OCI-LY3 (cell line): ENCODE measurements around the gene MRAS.

Experiments used
- H2AFZ ChIP-seq: fragments of 200-600, 300-600 bp; shearing (Covaris generic); 2 replicates; pipeline ENCODE4 v1.6.0; 2014; ENCODE audit warnings: antibody characterized with exemption, low read depth, low read length
- H3K27ac ChIP-seq: fragments of 200-600, 300-600 bp; sonication (generic); 2 replicates; pipeline ENCODE4 v1.5.1; 2014; ENCODE audit warnings: mild to moderate bottlenecking, low read length, moderate library complexity, mixed read lengths
- H3K27me3 ChIP-seq: fragments of 200-600, 300-600 bp; sonication (generic); 2 replicates; pipeline ENCODE4 v1.6.1; 2014; ENCODE audit warnings: low read depth, low read length, mixed read lengths
- H3K36me3 ChIP-seq: fragments of 200-600, 300-600 bp; sonication (generic); replicated peaks from 2 replicates; pipeline ENCODE3; 2014; ENCODE audit warnings: low read depth, low read length, mixed read lengths
- H3K4me1 ChIP-seq: fragments of 300-600, 200-600 bp; sonication (generic); 2 replicates; pipeline ENCODE4 v1.6.1; 2014; ENCODE audit warnings: low read length, mixed read lengths
- H3K4me2 ChIP-seq: fragments of 200-600, 300-600 bp; sonication (generic); 2 replicates; pipeline ENCODE4 v1.6.1; 2014; ENCODE audit warnings: low read length, mixed read lengths
- H3K4me3 ChIP-seq: fragments of 300-600, 200-600 bp; sonication (generic); 2 replicates; pipeline ENCODE4 v1.5.1; 2014; ENCODE audit warnings: antibody characterized with exemption, mild to moderate bottlenecking, low read length, moderate library complexity
- H3K79me2 ChIP-seq: fragments of 300-600, 200-600 bp; shearing (Covaris generic); 2 replicates; pipeline ENCODE4 v1.6.1; 2014; ENCODE audit warnings: mild to moderate bottlenecking, low read length, mixed read lengths
- H3K9ac ChIP-seq: fragments of 300-600, 200-600 bp; shearing (Covaris generic); 2 replicates; pipeline ENCODE4 v1.6.0; 2014; ENCODE audit warnings: mild to moderate bottlenecking, low read length, moderate library complexity
- H3K9me3 ChIP-seq: fragments of 200-600, 300-600 bp; shearing (Covaris generic); 2 replicates; pipeline ENCODE4 v1.6.1; 2014; ENCODE audit warnings: low read length, mixed read lengths; ENCODE audit not compliant: insufficient read depth
- H4K20me1 ChIP-seq: fragments of 200-600, 300-600 bp; sonication (generic); 2 replicates; pipeline ENCODE4 v1.6.1; 2016; ENCODE audit warnings: low read length, mixed read lengths; ENCODE audit not compliant: insufficient read depth
- EZH2phosphoT487 ChIP-seq: fragments of 200-600 bp; shearing (Covaris generic); IDR thresholded peaks from 2 replicates; pipeline ENCODE4 v1.6.1; 2018; ENCODE audit warnings: antibody characterized with exemption, mixed run types, low read depth
- TF ChIP-seq, protein P1 (sequence below): fragments of 200-600, 300-600 bp; sonication (generic); IDR thresholded peaks from 2 replicates; pipeline ENCODE4 v1.5.1; 2014; ENCODE audit warnings: antibody characterized with exemption, low read length, low read depth

MRAS gene

DNA sequence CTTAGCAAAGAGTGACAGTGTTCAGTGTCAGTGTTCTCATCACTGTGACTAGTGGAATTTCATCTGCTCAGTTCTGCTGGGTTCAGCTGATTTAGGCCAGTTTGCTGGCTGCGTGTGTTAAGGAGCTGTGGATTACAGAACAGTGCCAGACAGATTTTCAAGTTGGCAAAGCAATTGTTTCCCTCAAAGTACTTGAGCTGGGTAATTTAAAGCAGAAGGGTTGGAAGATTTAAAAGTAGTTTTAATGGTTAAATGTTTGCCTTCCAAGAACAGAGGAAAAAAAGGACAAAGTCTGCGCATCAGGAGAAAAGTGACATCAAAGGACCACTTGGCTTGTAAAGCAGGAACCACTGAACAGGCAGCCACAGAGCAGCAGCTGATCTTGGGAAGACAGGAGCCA, 94.7 kb downstream of the MRAS start:
- H3K79me2 ChIP-seq = no peaks in the 10 kb centered on the region
- no peak for TF ChIP-seq EZH2phosphoT487
- TF ChIP-seq, protein P1, sequence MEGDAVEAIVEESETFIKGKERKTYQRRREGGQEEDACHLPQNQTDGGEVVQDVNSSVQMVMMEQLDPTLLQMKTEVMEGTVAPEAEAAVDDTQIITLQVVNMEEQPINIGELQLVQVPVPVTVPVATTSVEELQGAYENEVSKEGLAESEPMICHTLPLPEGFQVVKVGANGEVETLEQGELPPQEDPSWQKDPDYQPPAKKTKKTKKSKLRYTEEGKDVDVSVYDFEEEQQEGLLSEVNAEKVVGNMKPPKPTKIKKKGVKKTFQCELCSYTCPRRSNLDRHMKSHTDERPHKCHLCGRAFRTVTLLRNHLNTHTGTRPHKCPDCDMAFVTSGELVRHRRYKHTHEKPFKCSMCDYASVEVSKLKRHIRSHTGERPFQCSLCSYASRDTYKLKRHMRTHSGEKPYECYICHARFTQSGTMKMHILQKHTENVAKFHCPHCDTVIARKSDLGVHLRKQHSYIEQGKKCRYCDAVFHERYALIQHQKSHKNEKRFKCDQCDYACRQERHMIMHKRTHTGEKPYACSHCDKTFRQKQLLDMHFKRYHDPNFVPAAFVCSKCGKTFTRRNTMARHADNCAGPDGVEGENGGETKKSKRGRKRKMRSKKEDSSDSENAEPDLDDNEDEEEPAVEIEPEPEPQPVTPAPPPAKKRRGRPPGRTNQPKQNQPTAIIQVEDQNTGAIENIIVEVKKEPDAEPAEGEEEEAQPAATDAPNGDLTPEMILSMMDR = no peak
- H3K4me3 ChIP-seq = no peak overlapping the region
- H4K20me1 ChIP-seq = no peaks in the 10 kb centered on the region
- H3K27me3 ChIP-seq = no peaks in the 10 kb centered on the region
- H3K9me3 ChIP-seq = no peaks in the 10 kb centered on the region
- H2AFZ ChIP-seq = no peak overlapping the region
- H3K27ac ChIP-seq = no peak overlapping the region
- H3K36me3 ChIP-seq = no peaks in the 10 kb centered on the region
- no peak overlapping the region for H3K9ac ChIP-seq
- H3K4me1 ChIP-seq = no peaks in the 10 kb centered on the region
- H3K4me2 ChIP-seq = no peak overlapping the region

DNA sequence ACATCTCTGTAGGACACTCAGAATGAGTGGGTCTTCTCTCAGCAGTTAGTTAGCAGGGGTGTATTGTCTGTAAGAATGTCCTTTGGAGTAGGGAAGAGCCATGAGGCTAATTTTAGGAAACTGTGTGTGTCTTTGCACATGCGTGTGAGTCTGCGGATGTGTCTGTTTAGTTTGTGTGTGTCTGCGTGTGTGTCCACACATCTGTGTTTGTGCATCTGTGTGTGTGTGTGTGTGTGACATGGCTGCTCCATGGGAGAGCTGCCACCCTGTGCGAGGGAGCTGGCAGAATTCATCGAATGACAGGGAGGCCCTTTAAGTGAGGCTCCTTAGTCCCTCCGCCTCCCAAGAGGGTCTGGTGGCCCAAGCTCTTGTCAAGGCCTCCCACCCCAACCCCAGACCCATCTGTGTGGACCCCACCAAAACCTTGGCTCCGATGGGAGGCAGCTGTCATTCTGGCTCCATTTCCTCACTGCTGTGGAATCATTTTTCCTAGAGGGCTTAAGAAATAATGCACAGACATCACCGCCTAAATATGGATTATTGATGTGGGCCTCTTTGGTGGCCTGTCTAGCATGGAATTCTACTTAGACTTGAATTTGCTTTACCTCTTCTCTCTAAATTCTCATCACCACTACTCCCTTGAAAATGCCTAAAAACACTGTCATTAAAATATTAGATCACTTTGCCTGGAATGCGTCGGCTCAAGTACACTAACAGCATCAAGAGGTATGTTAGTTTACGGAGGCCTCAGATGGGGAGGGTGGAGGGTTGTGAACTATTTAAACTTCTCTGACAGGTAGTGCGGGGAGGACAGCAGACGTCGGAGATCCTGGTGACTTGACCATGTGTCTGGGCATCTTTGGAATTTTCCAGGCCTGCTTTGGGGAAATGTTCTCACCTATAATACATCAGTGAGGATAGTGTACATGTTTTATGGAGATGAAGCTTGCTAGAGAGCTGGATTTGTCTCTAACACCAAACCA, 95.4 kb downstream of the MRAS start:
- no peaks in the 10 kb centered on the region for H3K4me1 ChIP-seq
- TF ChIP-seq, protein P1 = no peak
- TF ChIP-seq EZH2phosphoT487 = no peak
- H3K79me2 ChIP-seq = no peaks in the 10 kb centered on the region
- H3K9me3 ChIP-seq = no peaks in the 10 kb centered on the region
- no peak overlapping the region for H3K4me3 ChIP-seq
- no peaks in the 10 kb centered on the region for H3K27me3 ChIP-seq
- no peaks in the 10 kb centered on the region for H4K20me1 ChIP-seq
- no peak overlapping the region for H3K4me2 ChIP-seq
- H3K27ac ChIP-seq = no peak overlapping the region
- no peaks in the 10 kb centered on the region for H3K36me3 ChIP-seq
- H2AFZ ChIP-seq = no peak overlapping the region
- no peak overlapping the region for H3K9ac ChIP-seq

DNA sequence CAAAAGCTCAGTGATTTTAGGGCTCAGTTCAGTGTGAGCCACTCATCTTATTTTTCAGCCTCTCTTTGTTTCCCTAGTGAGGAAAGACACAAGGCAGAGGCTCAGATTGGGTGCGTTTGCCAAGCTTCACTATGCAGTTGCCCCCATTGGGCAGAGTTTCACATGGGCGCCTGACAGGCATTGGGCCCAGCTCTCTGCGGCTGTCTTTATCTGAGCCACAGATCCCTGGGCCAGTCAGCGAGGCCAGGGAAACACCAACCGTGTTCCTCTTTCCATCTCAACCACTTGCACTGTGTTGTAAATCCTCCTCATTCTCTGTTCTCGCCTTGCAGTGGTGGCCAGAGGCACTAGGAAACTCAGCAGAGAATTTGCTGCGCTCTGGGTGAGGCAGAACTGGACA, 96.9 kb downstream of the MRAS start:
- H3K27ac ChIP-seq = no peak overlapping the region
- H2AFZ ChIP-seq = no peak overlapping the region
- H3K9ac ChIP-seq = no peak overlapping the region

DNA sequence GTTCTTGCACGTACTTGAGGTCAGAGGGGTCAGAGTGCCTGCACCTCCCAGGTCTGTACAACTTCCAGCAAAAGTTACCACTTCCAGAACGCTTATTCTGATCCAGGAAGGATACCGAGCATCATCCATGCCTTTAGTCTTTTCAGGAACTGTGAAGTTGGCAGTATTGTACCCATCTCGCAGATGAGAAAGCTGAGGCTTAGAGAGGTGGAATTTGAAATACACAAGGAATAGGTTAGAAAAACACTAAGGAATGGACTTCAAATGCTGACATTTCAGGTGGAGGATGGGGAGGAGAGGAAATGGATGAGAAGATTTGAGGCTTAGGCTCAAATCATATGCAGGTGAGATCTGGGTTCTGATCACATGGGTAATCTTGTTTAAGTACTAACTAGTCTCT, 97.3 kb downstream of the MRAS start:
- H3K4me3 ChIP-seq = no peak overlapping the region
- no peaks in the 10 kb centered on the region for H3K79me2 ChIP-seq
- no peak for TF ChIP-seq EZH2phosphoT487
- TF ChIP-seq, protein P1 = no peak
- no peaks in the 10 kb centered on the region for H3K4me1 ChIP-seq
- H4K20me1 ChIP-seq = no peaks in the 10 kb centered on the region
- no peak overlapping the region for H3K9ac ChIP-seq
- H3K4me2 ChIP-seq = no peak overlapping the region
- no peaks in the 10 kb centered on the region for H3K9me3 ChIP-seq
- no peak overlapping the region for H3K27ac ChIP-seq
- H3K27me3 ChIP-seq = no peaks in the 10 kb centered on the region
- H2AFZ ChIP-seq = no peak overlapping the region
- H3K36me3 ChIP-seq = no peaks in the 10 kb centered on the region

More for the DNA sequence above, 96.9 kb downstream of the MRAS start:
- H3K36me3 ChIP-seq = no peaks in the 10 kb centered on the region
- TF ChIP-seq, protein P1 = no peak
- no peak for TF ChIP-seq EZH2phosphoT487
- H4K20me1 ChIP-seq = no peaks in the 10 kb centered on the region
- no peak overlapping the region for H3K4me3 ChIP-seq
- H3K79me2 ChIP-seq = no peaks in the 10 kb centered on the region
- no peak overlapping the region for H3K4me2 ChIP-seq
- no peaks in the 10 kb centered on the region for H3K27me3 ChIP-seq
- H3K4me1 ChIP-seq = no peaks in the 10 kb centered on the region
- H3K9me3 ChIP-seq = no peaks in the 10 kb centered on the region
